A549 (cell line): ENCODE data around the gene NYNRIN.

Experiments
- POLR2A ChIP-seq: IDR thresholded peaks from 2 replicates; pipeline ENCODE4 v1.6.1; 2012; ENCODE audit warnings: mild to moderate bottlenecking, low read length
- ZFP36 ChIP-seq: fragments of 450-650 bp; IDR thresholded peaks from 2 replicates; pipeline ENCODE4 v1.6.1; 2014; ENCODE audit warnings: borderline replicate concordance; ENCODE audit not compliant: partially characterized antibody

DNA sequence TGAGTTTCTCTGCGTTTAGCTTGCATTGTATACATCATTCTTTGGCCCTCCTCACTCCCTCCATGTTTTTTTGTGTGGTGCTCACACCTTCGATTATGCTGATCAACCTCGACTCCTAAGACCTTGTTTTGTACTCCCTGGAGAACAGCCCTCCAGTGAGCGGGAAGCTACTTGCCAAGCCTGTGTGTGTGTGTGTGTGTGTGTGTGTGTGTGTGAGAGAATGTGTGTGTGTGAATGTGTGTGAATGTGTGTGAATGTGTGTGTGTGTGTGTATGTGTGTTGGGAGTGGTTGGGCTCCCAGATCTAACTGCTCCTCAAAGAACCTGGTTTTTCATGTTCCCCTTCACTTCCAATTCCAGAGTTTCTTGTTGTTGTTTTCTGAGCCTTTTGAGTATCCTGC, 6.0 kb downstream of the NYNRIN start:
- TF ChIP-seq ZFP36 (no peak), POLR2A (no peak)
